Measurements from ENCODE around the gene B4GALT3.

B4GALT3 gene

GRCh38 chr1:161200421-161200991, 23.2 kb upstream of the B4GALT3 start:
- Histone ChIP-seq H3K9ac (ENCODE audit: low read length) (peak overlapping the region; percentile 92), H3K27me3 (ENCODE audit: control insufficient read depth, insufficient read depth, low read length) (no peaks in the 10 kb centered on the region), H3K4me3 (ENCODE audit: low read length) (no peak overlapping the region), H3K36me3 (ENCODE audit: control insufficient read depth, low read depth, low read length) (peaks cover 8% of the 10 kb centered on the region), H3K4me1 (ENCODE audit: control insufficient read depth, low read depth, low read length) (peaks cover 50% of the 10 kb centered on the region), H3K9me3 (ENCODE audit: control insufficient read depth, low read depth, low read length) (no peaks in the 10 kb centered on the region), H3K27ac (ENCODE audit: low read length) (peak overlapping the region; percentile 45)

DNA sequence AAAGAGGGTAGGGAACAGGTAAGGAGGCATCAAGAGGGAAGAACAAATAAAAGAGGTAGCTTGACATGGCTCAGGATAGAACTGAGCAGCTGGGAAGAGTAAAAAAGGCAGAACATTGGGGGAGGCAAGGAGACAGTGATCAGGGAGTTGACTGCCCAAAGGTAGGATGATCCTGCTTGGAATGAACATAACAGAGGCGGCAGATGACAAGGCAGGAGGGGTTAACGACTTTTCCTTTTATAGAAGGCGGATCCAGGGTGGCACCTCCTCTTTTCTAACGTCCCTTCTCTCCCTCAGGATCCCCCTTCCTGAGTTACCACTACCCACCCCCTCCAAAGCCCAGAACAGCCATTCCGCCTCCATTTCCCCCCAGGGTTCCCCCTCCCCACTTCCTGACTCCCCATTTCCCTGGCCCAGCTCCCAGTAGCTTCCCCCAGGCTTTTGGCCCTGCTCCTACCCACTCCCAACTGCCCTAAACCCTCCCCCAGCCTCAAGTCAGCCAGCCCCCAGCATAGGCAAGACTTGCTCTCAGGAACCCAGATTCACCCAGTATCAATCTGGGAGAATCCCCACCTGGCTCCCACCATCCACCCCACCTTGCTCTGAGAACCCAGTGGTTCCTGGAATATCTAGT, 22.3 kb upstream of the B4GALT3 start:
- H3K27ac ChIP-seq (ENCODE audit: low read length), result no peak overlapping the region
- no peaks in the 10 kb centered on the region for H3K27me3 ChIP-seq (ENCODE audit: control insufficient read depth, insufficient read depth, low read length)
- H3K4me1 ChIP-seq (ENCODE audit: control insufficient read depth, low read depth, low read length), result peaks cover 50% of the 10 kb centered on the region
- H3K36me3 ChIP-seq (ENCODE audit: control insufficient read depth, low read depth, low read length), result peaks cover 12% of the 10 kb centered on the region
- H3K9me3 ChIP-seq (ENCODE audit: control insufficient read depth, low read depth, low read length), result no peaks in the 10 kb centered on the region
- H3K4me3 ChIP-seq (ENCODE audit: low read length), result no peak overlapping the region
- peak overlapping the region; percentile 19 for H3K9ac ChIP-seq (ENCODE audit: low read length)

DNA sequence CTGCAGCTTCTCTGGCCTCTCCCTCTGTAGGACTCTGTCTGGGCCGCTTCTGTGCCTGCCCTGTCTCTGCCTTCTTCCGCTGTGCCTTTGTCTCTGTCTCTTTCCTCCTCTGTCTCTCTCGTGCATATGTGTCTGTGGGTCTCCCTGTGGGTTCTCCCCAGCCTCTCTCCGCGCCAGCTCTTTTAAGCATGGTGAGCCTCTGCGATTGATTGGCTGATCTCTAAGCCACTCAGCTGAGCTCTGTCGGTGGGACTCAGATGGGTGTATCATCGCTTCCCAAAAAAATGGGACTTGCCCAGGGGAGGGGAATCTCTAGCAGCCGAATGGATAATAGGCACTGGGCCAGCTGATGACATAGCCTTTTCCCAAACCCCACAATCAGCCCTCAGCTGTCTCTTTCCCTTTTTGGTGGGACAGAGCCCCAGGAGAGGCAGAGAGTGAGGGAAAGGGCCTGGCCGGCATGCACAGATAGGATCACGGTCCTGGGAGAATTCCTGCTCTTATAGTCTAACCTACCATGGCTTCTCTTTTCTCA, 21.7 kb upstream of the B4GALT3 start, which contains the start of gene ADAMTS4:
TSS of gene ADAMTS4 (minus strand) at position 158 of the 535 bp plus-strand sequence. CDS start 427 bp downstream, outside the sequence.
- Histone ChIP-seq H3K36me3 (ENCODE audit: control insufficient read depth, low read depth, low read length) (peaks cover 6% of the 10 kb centered on the region), H3K4me1 (ENCODE audit: control insufficient read depth, low read depth, low read length) (peaks cover 50% of the 10 kb centered on the region), H3K27ac (ENCODE audit: low read length) (no peak within 1 kb of the TSS), H3K4me3 (ENCODE audit: low read length) (peak within 1 kb of the TSS; percentile 31), H3K27me3 (ENCODE audit: control insufficient read depth, insufficient read depth, low read length) (no peaks in the 10 kb centered on the region), H3K9me3 (ENCODE audit: control insufficient read depth, low read depth, low read length) (no peaks in the 10 kb centered on the region), H3K9ac (ENCODE audit: low read length) (peak within 1 kb of the TSS; percentile 19)

- Histone ChIP-seq H3K9me3 (ENCODE audit: control insufficient read depth, low read depth, low read length) (no peaks in the 10 kb centered on the region), H3K9ac (ENCODE audit: low read length) (peak overlapping the region; percentile 19), H3K27ac (ENCODE audit: low read length) (no peak overlapping the region), H3K27me3 (ENCODE audit: control insufficient read depth, insufficient read depth, low read length) (no peaks in the 10 kb centered on the region), H3K4me3 (ENCODE audit: low read length) (peak overlapping the region; percentile 31), H3K36me3 (ENCODE audit: control insufficient read depth, low read depth, low read length) (peaks cover 5% of the 10 kb centered on the region), H3K4me1 (ENCODE audit: control insufficient read depth, low read depth, low read length) (peaks cover 50% of the 10 kb centered on the region)
These were observed 21.0 kb upstream of the B4GALT3 start for GRCh38 chr1:161198194-161198896.

DNA sequence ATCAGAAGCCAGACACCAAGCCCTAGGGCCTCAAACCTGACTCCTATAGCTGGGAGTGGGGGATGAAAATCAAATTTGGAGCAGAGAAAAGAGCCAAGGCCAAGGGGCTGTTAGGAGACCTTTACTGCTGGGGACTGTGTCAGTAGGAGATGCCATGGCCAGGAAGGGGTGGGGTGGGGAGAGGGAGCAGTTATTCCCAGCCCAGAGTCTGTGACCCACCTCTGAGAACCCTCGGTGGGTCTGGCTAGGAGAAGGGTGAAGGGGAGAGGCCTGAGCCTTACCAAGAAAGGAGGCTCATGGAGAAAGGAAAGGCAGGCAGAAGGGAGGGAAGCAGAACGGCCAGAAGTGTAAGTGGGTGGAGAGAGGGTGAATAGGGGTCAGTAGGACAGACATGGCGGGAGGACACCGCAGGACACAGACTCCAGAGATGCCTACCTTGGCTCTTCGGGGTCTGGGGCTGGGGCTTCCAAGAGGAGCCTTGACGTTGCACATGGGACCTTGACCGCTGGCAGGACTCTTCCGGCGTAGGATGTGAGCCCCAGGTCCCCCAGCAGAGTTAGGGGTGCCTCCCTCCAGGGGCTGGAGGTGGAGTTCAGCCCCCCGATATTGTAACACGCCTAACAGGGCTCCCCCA, 20.4 kb upstream of the B4GALT3 start:
- Histone ChIP-seq H3K36me3 (ENCODE audit: control insufficient read depth, low read depth, low read length) (peaks cover 5% of the 10 kb centered on the region), H3K4me3 (ENCODE audit: low read length) (peak overlapping the region; percentile 15), H3K4me1 (ENCODE audit: control insufficient read depth, low read depth, low read length) (peaks cover 50% of the 10 kb centered on the region), H3K9ac (ENCODE audit: low read length) (no peak overlapping the region), H3K27ac (ENCODE audit: low read length) (no peak overlapping the region), H3K9me3 (ENCODE audit: control insufficient read depth, low read depth, low read length) (no peaks in the 10 kb centered on the region), H3K27me3 (ENCODE audit: control insufficient read depth, insufficient read depth, low read length) (no peaks in the 10 kb centered on the region)

- Histone ChIP-seq H3K9ac (ENCODE audit: low read length) (no peak overlapping the region), H3K36me3 (ENCODE audit: control insufficient read depth, low read depth, low read length) (peaks cover 6% of the 10 kb centered on the region), H3K4me1 (ENCODE audit: control insufficient read depth, low read depth, low read length) (peaks cover 49% of the 10 kb centered on the region), H3K27ac (ENCODE audit: low read length) (no peak overlapping the region), H3K4me3 (ENCODE audit: low read length) (peak overlapping the region; percentile 15), H3K27me3 (ENCODE audit: control insufficient read depth, insufficient read depth, low read length) (no peaks in the 10 kb centered on the region), H3K9me3 (ENCODE audit: control insufficient read depth, low read depth, low read length) (no peaks in the 10 kb centered on the region)
These were observed 19.5 kb upstream of the B4GALT3 start for GRCh38 chr1:161196521-161197451.

DNA sequence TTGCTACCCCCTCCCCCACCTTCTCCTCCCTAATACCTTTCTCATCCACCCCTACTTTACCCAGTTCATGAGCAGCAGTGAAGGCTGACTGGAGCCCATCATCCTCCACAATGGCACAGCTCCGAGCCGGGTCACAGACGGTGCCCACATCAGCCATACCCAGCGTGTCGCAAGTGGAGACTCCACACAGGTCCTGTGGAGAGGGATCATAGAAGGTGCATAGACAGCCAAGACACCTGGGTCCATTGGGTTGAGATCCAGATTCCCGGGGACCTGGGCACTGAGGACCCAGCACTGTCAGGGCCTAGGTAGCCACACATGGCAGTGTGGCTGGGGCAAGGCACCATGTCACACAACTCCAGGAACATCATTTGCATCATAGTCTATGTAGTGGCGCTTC, 18.8 kb upstream of the B4GALT3 start:
- H3K4me1 ChIP-seq (ENCODE audit: control insufficient read depth, low read depth, low read length), result peaks cover 42% of the 10 kb centered on the region
- no peak overlapping the region for H3K9ac ChIP-seq (ENCODE audit: low read length)
- H3K36me3 ChIP-seq (ENCODE audit: control insufficient read depth, low read depth, low read length), result peaks cover 13% of the 10 kb centered on the region
- no peaks in the 10 kb centered on the region for H3K9me3 ChIP-seq (ENCODE audit: control insufficient read depth, low read depth, low read length)
- H3K4me3 ChIP-seq (ENCODE audit: low read length), result no peak overlapping the region
- no peak overlapping the region for H3K27ac ChIP-seq (ENCODE audit: low read length)
- H3K27me3 ChIP-seq (ENCODE audit: control insufficient read depth, insufficient read depth, low read length), result no peaks in the 10 kb centered on the region

DNA sequence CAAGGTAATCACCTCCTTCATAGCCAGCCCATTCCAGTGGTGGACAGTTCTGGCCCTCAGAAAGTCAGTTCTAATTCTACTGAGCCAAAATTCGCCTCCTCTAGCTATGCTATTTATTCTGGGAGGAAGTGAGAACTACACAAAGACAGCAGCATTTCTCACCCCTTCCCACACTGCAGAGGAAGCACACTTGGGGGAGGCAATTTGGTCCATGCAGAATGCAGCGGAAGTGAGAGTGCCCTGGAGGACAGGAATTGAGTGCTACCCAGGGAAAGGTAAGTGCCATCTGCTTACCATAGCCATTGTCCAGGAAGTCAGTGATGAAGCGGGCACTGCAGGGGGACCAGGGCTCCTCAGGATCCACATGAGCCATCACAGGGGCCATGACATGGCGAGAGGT, 17.9 kb upstream of the B4GALT3 start:
- Histone ChIP-seq H3K4me3 (ENCODE audit: low read length) (no peak overlapping the region), H3K36me3 (ENCODE audit: control insufficient read depth, low read depth, low read length) (peaks cover 13% of the 10 kb centered on the region), H3K9ac (ENCODE audit: low read length) (no peak overlapping the region), H3K27me3 (ENCODE audit: control insufficient read depth, insufficient read depth, low read length) (no peaks in the 10 kb centered on the region), H3K9me3 (ENCODE audit: control insufficient read depth, low read depth, low read length) (no peaks in the 10 kb centered on the region), H3K4me1 (ENCODE audit: control insufficient read depth, low read depth, low read length) (peaks cover 33% of the 10 kb centered on the region), H3K27ac (ENCODE audit: low read length) (no peak overlapping the region)

DNA sequence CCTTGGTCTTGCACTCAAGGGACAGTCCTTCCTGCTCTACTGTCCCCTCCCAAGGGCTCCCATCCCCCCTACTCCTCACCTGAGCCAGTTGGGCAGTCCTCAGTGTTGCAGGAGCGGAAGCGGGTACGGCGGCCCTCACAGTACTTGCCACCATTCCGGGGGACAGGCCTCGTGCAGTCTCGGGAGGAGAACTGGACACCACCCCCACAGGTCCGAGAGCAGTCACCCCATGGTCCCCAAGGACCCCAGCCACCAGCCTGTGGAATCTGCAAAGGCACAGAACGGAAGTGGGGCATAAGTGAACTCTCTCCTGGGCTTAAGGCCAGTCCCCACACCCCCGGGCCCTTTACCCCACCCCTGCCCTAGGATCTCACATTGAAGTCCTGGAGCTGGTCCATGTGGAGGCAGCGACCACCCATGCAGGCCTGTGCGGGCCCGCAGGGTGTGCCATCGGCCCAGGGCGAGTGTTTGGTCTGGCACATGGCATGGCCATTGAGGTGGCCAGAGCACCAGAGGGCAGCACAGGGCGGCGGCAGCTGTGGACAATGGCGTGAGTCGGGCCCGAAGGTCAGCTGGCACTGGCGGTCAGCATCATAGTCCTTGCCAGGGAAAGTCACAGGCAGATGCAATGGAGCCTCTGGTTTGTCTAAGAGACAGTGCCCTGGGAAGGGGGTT, 16.4 kb upstream of the B4GALT3 start:
- Histone ChIP-seq H3K4me1 (ENCODE audit: control insufficient read depth, low read depth, low read length) (peaks cover 19% of the 10 kb centered on the region), H3K4me3 (ENCODE audit: low read length) (no peak overlapping the region), H3K36me3 (ENCODE audit: control insufficient read depth, low read depth, low read length) (peaks cover 13% of the 10 kb centered on the region), H3K27me3 (ENCODE audit: control insufficient read depth, insufficient read depth, low read length) (no peaks in the 10 kb centered on the region), H3K27ac (ENCODE audit: low read length) (no peak overlapping the region), H3K9ac (ENCODE audit: low read length) (no peak overlapping the region), H3K9me3 (ENCODE audit: control insufficient read depth, low read depth, low read length) (no peaks in the 10 kb centered on the region)

Measured in iPS-18a (cell line).